NCI-H748 treated with DMSO at 0.1 percent for 48 hours (cell line): ENCODE measurements around the gene KLF16.

Source experiments
- DNase-seq: peaks from one replicate; lab custom pipeline; 2025; lab: John Stamatoyannopoulos, UW

KLF16 gene

GRCh38 chr19:1806184-1807029 is 57.0 kb downstream of the KLF16 start:
- no peak for DNase-seq

- DNase-seq = no peak
Measured at GRCh38 chr19:1805401-1806183, 57.8 kb downstream of the KLF16 start.

GRCh38 chr19:1804858-1805257 is 58.5 kb downstream of the KLF16 start:
- DNase-seq = no peak
